PC-9 (cell line): Measurements from ENCODE around the gene RPS14.

Source experiments
- EZH2 ChIP-seq: fragments of 200-600 bp; sonication (generic); IDR thresholded peaks from 2 replicates; pipeline ENCODE4 v1.8.0; 2017; ENCODE audit warnings: antibody characterized with exemption, low read depth
- TF ChIP-seq, protein P1 (sequence below): fragments of 200-600 bp; sonication (generic); conservative IDR thresholded peaks from 2 replicates; pipeline ENCODE4 v1.6.1; 2017; ENCODE audit warnings: mixed run types, antibody characterized with exemption, mild to moderate bottlenecking, moderate library complexity

DNA sequence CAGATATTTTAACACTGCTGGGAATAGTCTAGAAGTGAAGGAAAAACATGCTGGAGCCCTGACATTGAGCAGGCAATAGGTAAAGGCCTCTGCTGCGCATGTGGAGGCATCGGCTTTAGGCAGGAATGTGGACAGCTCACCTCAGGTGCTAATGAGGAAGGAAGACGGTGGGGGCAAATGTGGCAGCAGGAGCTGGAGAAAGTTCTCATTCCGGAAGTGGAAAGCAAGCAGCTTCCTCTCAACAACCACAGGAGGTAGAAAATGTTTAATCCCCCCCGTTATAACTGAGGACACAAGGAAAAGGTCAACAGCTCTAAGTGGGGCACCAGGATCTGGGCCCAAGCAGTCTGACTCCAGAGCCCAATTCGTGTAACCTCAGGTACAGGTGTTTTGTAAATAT is 7.6 kb upstream of the RPS14 start:
- TF ChIP-seq, protein P1, sequence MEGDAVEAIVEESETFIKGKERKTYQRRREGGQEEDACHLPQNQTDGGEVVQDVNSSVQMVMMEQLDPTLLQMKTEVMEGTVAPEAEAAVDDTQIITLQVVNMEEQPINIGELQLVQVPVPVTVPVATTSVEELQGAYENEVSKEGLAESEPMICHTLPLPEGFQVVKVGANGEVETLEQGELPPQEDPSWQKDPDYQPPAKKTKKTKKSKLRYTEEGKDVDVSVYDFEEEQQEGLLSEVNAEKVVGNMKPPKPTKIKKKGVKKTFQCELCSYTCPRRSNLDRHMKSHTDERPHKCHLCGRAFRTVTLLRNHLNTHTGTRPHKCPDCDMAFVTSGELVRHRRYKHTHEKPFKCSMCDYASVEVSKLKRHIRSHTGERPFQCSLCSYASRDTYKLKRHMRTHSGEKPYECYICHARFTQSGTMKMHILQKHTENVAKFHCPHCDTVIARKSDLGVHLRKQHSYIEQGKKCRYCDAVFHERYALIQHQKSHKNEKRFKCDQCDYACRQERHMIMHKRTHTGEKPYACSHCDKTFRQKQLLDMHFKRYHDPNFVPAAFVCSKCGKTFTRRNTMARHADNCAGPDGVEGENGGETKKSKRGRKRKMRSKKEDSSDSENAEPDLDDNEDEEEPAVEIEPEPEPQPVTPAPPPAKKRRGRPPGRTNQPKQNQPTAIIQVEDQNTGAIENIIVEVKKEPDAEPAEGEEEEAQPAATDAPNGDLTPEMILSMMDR = no peak
- TF ChIP-seq EZH2 = no peak
